GM21381 (cell line): ENCODE data around the gene RCC2.
"Not testable (repeated sequence)": the region's sequence is repeated elsewhere in the genome, so short reads cannot be mapped to it uniquely, and the experiment has no call there.

Experiments used
- ATAC-seq: cut with Tn5 transposase; IDR thresholded peaks from one replicate; pipeline ENCODE4 v1.9.1; 2021; ENCODE audit warnings: mild to moderate bottlenecking, moderate library complexity; ENCODE audit not compliant: unreplicated experiment

Gene RCC2

GRCh38 chr1:17422461-17422860 lies 17.0 kb downstream of the RCC2 start:
- no peak for ATAC-seq

GRCh38 chr1:17420391-17420918 lies 19.0 kb downstream of the RCC2 start:
- no peak for ATAC-seq

GRCh38 chr1:17419626-17420328 lies 19.7 kb downstream of the RCC2 start:
- ATAC-seq, result no peak

GRCh38 chr1:17416389-17416788 lies 23.1 kb downstream of the RCC2 start:
- ATAC-seq, result no peak

- ATAC-seq, result no peak
Measured at GRCh38 chr1:17414022-17414421, 25.5 kb downstream of the RCC2 start.

GRCh38 chr1:17412093-17412870 lies 27.2 kb downstream of the RCC2 start:
- no peak for ATAC-seq

- no peak for ATAC-seq
Measured at GRCh38 chr1:17409391-17409811, 30.1 kb downstream of the RCC2 start.

- ATAC-seq, result not testable (repeated sequence)
Measured at GRCh38 chr1:17407786-17408514, 31.5 kb downstream of the RCC2 start.

- not testable (repeated sequence) for ATAC-seq
Measured at GRCh38 chr1:17406760-17407475, 32.6 kb downstream of the RCC2 start.

GRCh38 chr1:17405898-17406759 lies 33.3 kb downstream of the RCC2 start:
- ATAC-seq, result peak; percentile 65

GRCh38 chr1:17404820-17405219 lies 34.7 kb downstream of the RCC2 start:
- ATAC-seq, result no peak

- ATAC-seq, result no peak
Measured at GRCh38 chr1:17404034-17404684, 35.3 kb downstream of the RCC2 start.

- ATAC-seq, result no peak
Measured at GRCh38 chr1:17403081-17403480, 36.4 kb downstream of the RCC2 start.

- no peak for ATAC-seq
Measured at GRCh38 chr1:17401841-17402240, 37.6 kb downstream of the RCC2 start.

GRCh38 chr1:17400725-17401341 lies 38.6 kb downstream of the RCC2 start:
- ATAC-seq, result no peak

GRCh38 chr1:17397910-17398695 lies 41.4 kb downstream of the RCC2 start:
- no peak for ATAC-seq

- no peak for ATAC-seq
Measured at GRCh38 chr1:17393230-17393629, 46.2 kb downstream of the RCC2 start.

GRCh38 chr1:17392199-17392740 lies 47.2 kb downstream of the RCC2 start:
- no peak for ATAC-seq
